WTC11 (cell line): ENCODE data around the gene TPCN2.

Source experiments
- ATF3 ChIP-seq: sonication (generic); formaldehyde crosslinking; conservative IDR thresholded peaks from 2 replicates; pipeline ENCODE4 v1.8.1; 2022; ENCODE audit warnings: mild to moderate bottlenecking, missing genetic modification reagents
- CTCF ChIP-seq: fragments of 200-600 bp; IDR thresholded peaks from 2 replicates; pipeline ENCODE4 v1.8.0; 2022; ENCODE audit warnings: antibody characterized with exemption
- E2F4 ChIP-seq: sonication (generic); formaldehyde crosslinking; IDR thresholded peaks from 2 replicates; pipeline ENCODE4 v1.8.1; 2022; ENCODE audit warnings: low read depth, mild to moderate bottlenecking, moderate library complexity, missing genetic modification reagents, borderline replicate concordance
- FOXK1 ChIP-seq: sonication (generic); formaldehyde crosslinking; IDR thresholded peaks from 2 replicates; pipeline ENCODE4 v1.8.0; 2022; ENCODE audit warnings: mild to moderate bottlenecking, moderate library complexity, missing genetic modification reagents
- JUN ChIP-seq: sonication (generic); formaldehyde crosslinking; IDR thresholded peaks from 2 replicates; pipeline ENCODE4 v1.8.0; 2023; ENCODE audit warnings: mild to moderate bottlenecking, missing genetic modification reagents
- NFE2L1 ChIP-seq: sonication (generic); formaldehyde crosslinking; IDR thresholded peaks from 2 replicates; pipeline ENCODE4 v1.8.1; 2023; ENCODE audit warnings: missing genetic modification reagents
- RORB ChIP-seq: fragments of 250-450 bp; sonication (Bioruptor Pico); IDR thresholded peaks from 2 replicates; pipeline ENCODE4 v1.9.0; 2021; ENCODE audit warnings: mild to moderate bottlenecking
- SP1 ChIP-seq: sonication (generic); formaldehyde crosslinking; conservative IDR thresholded peaks from 2 replicates; pipeline ENCODE4 v1.8.1; 2022; ENCODE audit warnings: missing genetic modification reagents
- TCF7 ChIP-seq: sonication (generic); formaldehyde crosslinking; IDR thresholded peaks from 2 replicates; pipeline ENCODE4 v1.8.0; 2022; ENCODE audit warnings: mild to moderate bottlenecking, low read depth, missing genetic modification reagents, moderate library complexity
- ZNF121 ChIP-seq: sonication (generic); formaldehyde crosslinking; IDR thresholded peaks from 2 replicates; pipeline ENCODE4 v1.8.0; 2023; ENCODE audit warnings: missing genetic modification reagents
- TF ChIP-seq, protein P1 (sequence below): sonication (generic); formaldehyde crosslinking; IDR thresholded peaks from 2 replicates; pipeline ENCODE4 v1.8.1; 2022; ENCODE audit warnings: low read depth, missing genetic modification reagents, borderline replicate concordance
- TF ChIP-seq, protein P2 (sequence below): sonication (generic); formaldehyde crosslinking; IDR thresholded peaks from 2 replicates; pipeline ENCODE4 v1.8.0; 2022; ENCODE audit warnings: mild to moderate bottlenecking, missing genetic modification reagents
- TF ChIP-seq, protein P3 (sequence below): sonication (generic); formaldehyde crosslinking; IDR thresholded peaks from 2 replicates; pipeline ENCODE4 v1.8.0; 2022; ENCODE audit warnings: missing genetic modification reagents
- TF ChIP-seq, protein P4 (sequence below): sonication (generic); formaldehyde crosslinking; IDR thresholded peaks from 2 replicates; pipeline ENCODE4 v1.8.1; 2022; ENCODE audit warnings: mild to moderate bottlenecking, missing genetic modification reagents, moderate library complexity, borderline replicate concordance

GRCh38 chr11:69159150-69159852 lies 110.6 kb downstream of the TPCN2 start:
- TF ChIP-seq CTCF: no peak
- TF ChIP-seq, protein P1, sequence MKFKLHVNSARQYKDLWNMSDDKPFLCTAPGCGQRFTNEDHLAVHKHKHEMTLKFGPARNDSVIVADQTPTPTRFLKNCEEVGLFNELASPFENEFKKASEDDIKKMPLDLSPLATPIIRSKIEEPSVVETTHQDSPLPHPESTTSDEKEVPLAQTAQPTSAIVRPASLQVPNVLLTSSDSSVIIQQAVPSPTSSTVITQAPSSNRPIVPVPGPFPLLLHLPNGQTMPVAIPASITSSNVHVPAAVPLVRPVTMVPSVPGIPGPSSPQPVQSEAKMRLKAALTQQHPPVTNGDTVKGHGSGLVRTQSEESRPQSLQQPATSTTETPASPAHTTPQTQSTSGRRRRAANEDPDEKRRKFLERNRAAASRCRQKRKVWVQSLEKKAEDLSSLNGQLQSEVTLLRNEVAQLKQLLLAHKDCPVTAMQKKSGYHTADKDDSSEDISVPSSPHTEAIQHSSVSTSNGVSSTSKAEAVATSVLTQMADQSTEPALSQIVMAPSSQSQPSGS (CRISPR knock-in tag): no peak
- TF ChIP-seq SP1: no peak
- no peak for TF ChIP-seq JUN
- TF ChIP-seq TCF7: no peak
- TF ChIP-seq RORB (CRISPR knock-in tag): no peak
- no peak for TF ChIP-seq FOXK1 (CRISPR knock-in tag)
- no peak for TF ChIP-seq E2F4 (CRISPR knock-in tag)
- no peak for TF ChIP-seq ATF3 (CRISPR knock-in tag)
- TF ChIP-seq ZNF121 (CRISPR knock-in tag): no peak
- no peak for TF ChIP-seq NFE2L1 (CRISPR knock-in tag)
- TF ChIP-seq, protein P2, sequence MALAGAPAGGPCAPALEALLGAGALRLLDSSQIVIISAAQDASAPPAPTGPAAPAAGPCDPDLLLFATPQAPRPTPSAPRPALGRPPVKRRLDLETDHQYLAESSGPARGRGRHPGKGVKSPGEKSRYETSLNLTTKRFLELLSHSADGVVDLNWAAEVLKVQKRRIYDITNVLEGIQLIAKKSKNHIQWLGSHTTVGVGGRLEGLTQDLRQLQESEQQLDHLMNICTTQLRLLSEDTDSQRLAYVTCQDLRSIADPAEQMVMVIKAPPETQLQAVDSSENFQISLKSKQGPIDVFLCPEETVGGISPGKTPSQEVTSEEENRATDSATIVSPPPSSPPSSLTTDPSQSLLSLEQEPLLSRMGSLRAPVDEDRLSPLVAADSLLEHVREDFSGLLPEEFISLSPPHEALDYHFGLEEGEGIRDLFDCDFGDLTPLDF: no peak
- TF ChIP-seq, protein P3, sequence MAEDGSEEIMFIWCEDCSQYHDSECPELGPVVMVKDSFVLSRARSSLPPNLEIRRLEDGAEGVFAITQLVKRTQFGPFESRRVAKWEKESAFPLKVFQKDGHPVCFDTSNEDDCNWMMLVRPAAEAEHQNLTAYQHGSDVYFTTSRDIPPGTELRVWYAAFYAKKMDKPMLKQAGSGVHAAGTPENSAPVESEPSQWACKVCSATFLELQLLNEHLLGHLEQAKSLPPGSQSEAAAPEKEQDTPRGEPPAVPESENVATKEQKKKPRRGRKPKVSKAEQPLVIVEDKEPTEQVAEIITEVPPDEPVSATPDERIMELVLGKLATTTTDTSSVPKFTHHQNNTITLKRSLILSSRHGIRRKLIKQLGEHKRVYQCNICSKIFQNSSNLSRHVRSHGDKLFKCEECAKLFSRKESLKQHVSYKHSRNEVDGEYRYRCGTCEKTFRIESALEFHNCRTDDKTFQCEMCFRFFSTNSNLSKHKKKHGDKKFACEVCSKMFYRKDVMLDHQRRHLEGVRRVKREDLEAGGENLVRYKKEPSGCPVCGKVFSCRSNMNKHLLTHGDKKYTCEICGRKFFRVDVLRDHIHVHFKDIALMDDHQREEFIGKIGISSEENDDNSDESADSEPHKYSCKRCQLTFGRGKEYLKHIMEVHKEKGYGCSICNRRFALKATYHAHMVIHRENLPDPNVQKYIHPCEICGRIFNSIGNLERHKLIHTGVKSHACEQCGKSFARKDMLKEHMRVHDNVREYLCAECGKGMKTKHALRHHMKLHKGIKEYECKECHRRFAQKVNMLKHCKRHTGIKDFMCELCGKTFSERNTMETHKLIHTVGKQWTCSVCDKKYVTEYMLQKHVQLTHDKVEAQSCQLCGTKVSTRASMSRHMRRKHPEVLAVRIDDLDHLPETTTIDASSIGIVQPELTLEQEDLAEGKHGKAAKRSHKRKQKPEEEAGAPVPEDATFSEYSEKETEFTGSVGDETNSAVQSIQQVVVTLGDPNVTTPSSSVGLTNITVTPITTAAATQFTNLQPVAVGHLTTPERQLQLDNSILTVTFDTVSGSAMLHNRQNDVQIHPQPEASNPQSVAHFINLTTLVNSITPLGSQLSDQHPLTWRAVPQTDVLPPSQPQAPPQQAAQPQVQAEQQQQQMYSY (CRISPR knock-in tag): no peak
- TF ChIP-seq, protein P4, sequence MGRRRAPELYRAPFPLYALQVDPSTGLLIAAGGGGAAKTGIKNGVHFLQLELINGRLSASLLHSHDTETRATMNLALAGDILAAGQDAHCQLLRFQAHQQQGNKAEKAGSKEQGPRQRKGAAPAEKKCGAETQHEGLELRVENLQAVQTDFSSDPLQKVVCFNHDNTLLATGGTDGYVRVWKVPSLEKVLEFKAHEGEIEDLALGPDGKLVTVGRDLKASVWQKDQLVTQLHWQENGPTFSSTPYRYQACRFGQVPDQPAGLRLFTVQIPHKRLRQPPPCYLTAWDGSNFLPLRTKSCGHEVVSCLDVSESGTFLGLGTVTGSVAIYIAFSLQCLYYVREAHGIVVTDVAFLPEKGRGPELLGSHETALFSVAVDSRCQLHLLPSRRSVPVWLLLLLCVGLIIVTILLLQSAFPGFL (CRISPR knock-in tag): no peak
